HK-2 (cell line): ENCODE measurements around the gene NCL.

Source experiments
- DNase-seq: peaks from one replicate; pipeline ENCODE4 v3.0.0-alpha.2; 2018; ENCODE audit not compliant: unreplicated experiment

The NCL gene, protein sequence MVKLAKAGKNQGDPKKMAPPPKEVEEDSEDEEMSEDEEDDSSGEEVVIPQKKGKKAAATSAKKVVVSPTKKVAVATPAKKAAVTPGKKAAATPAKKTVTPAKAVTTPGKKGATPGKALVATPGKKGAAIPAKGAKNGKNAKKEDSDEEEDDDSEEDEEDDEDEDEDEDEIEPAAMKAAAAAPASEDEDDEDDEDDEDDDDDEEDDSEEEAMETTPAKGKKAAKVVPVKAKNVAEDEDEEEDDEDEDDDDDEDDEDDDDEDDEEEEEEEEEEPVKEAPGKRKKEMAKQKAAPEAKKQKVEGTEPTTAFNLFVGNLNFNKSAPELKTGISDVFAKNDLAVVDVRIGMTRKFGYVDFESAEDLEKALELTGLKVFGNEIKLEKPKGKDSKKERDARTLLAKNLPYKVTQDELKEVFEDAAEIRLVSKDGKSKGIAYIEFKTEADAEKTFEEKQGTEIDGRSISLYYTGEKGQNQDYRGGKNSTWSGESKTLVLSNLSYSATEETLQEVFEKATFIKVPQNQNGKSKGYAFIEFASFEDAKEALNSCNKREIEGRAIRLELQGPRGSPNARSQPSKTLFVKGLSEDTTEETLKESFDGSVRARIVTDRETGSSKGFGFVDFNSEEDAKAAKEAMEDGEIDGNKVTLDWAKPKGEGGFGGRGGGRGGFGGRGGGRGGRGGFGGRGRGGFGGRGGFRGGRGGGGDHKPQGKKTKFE

DNA sequence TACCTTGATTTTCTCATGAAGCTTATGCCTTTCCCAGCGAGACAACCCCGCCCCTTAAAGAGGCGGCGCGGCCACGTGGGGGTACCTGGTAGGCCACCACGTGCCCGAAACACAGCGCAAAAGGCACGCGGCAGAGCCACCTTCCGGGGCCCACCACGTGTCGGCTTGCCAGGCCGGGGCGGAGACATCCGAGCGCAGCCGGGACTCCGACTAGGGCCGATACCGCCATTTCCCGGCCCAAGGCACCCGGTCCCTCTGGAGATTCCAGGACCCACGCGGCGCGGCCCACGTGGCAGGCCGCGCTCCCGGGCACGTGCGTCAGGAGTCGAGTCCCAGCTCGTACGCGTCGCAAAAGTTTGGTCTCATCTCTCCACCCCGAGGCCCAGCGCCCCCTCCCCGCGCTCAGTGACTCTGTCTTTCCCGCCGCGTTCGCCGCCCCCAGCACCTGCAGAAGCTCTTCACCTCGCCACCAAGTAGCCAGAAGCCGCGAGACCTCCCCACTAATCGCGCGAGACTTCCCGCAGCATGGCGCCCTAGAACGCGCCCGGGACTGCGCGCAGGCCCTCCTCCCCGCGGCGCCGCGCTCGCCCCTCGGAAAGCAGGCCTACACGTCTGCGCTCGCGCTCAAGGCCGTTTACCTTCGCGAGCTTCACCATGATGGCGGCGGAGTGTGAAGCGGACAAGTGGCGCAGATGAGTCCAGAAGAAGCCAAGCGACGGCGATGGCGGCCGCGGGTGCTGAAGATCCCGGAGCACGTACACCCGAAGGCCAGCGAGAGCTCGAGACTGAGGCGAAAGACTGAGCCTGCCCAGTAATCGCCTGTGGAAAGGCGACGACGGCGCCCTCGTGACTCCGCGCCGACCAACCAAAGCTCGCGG lies at the start of gene NCL:
Gene NCL (minus strand): TSS at position 787 of the 878 bp plus-strand sequence. CDS start 131 bp downstream, at position 656.
- peak; percentile 74 for DNase-seq

DNA sequence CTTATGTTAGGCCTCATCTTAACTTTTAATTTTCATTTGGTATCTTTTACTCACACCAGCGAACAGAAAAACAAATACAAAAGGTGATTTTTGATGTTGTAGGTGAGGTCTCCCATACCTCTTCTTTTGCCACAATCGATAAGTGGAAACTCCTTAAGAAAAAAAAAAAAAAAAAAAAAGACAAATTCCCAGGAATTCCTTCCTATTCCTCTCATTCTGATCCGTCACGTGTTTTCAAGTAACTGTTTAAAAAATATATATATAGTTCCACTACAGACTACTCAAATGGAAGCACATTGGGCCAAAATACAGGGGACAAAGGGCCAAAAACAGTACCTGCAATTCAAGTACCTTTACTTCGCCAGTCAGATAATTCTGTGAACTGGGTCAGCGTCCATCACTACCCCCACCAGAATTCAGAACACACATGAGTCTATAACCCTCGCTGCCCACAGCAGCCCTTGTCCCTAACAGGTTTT lies 49.5 kb upstream of the NCL start:
- no peak for DNase-seq

DNA sequence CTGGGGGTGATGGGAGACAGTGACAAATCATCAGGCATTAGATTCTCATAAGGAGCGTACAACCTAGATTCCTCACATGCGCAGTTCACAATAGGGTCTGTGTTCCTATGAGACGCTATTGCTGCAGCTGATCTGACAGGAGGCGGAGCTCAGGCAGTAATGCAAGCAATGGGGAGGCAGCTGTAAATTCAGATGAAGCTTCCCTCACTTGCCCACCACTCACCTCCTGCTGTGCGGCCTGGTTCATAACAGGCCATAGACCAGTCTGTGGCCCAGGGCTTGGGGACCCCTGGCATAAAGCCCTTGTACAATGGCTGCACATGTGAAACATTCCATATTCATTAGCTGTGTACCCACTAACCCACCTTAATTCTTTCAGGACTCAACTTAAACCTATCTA lies 47.9 kb upstream of the NCL start:
- no peak for DNase-seq

DNA sequence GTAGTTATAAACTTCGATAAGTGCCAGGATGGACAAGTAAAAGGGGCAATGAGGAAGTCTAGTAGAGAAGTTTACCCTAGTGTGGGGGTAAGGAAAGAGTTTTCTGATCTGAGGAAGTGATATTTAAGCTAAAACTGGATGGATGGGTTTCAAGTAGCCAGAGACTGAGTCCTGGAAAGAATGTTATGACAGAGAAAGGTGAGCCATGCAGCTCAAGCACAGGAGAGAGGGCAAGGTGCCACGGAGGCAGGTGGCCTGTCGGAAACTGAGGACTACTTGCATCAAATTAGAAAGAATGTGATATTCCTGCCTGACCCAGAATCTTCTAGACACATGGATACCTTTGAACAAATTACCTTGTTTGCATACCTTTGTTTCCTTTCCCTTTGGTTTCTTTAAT lies 39.5 kb upstream of the NCL start:
- no peak for DNase-seq

DNA sequence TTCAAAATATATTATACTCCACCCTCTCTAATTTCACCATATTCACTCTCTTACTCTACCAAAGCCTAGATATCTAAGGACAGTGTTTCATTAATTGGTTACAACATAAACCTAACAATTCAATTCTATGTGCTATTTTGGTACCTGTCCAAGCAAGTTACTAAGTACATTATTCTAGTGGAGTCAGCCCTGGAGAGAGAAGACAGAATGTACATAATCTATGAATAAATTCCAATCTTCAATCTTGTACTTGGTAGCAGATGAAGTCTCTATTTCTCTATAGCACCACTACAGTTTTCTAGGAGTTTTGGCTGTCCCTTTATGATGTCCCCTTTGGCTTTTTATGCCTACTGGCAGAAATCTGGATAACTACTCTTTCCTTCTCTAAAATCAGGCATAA lies 38.3 kb upstream of the NCL start:
- DNase-seq, result no peak

DNA sequence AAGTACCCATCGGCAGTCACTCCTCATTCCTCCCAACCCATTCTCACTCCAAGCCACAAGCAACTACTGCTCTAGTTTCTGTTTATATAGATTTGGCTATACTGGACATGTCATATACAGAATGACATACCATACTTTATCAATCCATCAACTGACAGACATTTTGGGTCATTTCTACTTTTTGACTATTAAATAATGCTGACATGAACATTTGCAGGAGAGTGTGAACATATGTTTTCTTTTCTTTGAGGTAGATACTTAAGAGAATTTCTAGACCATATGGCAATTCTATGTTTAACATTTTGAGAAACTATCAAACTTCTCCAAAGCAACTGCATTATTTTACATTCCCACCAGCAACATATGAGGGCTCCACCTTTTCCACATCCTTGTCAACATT lies 33.4 kb upstream of the NCL start:
- no peak for DNase-seq

DNA sequence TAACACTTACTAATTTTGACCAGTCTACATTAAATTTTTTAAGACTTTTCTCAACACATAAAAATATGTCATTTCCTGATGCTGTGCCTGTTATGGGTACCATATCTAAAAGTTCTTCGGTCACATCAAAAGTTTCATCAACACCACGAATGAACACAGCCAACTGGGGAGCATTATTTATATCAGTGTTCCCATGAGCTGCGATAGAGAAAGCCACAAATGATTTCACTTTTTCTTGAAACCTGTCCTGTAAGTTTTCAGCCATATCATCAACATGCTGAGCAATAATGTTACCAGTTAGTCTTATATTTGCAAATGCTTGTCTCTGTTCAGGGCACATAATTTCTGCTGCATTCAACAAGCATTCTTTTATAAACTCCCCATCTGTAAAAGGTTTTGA lies 30.4 kb upstream of the NCL start:
- DNase-seq, result no peak

DNA sequence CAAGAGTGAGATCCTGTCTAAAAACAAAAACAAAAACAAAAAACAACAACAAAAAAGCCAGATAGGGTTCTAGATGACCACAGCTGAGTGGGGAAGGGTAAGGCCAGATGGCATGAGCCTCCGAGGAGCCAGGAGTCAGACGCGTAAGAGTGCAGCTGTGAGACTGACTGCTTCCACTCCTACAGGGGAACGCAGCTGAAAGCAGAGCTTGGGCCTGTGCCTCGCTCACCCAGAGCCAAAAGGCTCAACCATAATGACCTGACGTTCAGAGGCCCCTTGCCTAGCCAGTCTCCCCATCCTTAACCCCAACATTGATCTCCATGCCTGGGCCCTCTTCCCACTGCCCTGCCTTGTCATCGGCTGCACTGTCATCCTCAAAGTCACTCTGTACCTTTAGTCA lies 26.5 kb upstream of the NCL start:
- DNase-seq, result no peak

DNA sequence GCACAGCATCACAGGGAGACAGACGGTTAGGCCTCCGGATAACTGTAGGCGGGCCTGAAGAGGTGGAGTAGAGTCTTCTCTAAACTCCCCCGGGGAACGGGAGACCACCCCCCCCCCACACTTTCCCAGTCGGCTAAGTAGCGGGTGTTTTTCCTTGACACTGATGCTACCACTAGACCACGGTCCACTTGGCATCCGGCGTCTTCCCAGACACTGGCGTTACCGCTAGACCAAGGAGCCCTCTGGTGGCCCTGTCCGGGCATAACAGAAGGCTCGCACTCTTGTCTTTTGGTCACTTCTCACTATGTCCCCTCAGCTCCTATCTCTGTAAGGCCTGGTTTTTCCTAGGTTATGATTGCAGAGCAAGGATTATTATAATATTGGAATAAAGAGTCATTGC lies 25.7 kb upstream of the NCL start:
- no peak for DNase-seq

DNA sequence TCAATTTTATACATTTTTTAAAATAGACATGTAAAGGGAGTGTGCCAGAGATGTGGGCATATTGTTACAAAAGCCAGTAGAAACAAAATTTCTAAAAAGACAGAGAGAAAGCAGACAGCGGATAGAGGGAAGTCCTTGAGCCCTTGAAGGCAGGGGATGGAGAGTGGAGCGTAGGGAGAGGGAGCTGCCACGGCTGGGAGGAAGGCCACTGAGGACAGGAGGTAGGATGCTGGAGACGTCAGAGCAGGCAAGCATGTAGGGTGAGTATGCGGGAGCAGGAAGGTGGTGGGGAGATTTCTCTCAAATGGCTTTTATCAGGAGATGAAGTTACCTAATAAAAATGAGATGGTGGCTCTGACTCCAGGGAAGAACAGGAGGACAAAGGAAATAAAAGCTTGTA lies 24.0 kb upstream of the NCL start:
- DNase-seq, result no peak

DNA sequence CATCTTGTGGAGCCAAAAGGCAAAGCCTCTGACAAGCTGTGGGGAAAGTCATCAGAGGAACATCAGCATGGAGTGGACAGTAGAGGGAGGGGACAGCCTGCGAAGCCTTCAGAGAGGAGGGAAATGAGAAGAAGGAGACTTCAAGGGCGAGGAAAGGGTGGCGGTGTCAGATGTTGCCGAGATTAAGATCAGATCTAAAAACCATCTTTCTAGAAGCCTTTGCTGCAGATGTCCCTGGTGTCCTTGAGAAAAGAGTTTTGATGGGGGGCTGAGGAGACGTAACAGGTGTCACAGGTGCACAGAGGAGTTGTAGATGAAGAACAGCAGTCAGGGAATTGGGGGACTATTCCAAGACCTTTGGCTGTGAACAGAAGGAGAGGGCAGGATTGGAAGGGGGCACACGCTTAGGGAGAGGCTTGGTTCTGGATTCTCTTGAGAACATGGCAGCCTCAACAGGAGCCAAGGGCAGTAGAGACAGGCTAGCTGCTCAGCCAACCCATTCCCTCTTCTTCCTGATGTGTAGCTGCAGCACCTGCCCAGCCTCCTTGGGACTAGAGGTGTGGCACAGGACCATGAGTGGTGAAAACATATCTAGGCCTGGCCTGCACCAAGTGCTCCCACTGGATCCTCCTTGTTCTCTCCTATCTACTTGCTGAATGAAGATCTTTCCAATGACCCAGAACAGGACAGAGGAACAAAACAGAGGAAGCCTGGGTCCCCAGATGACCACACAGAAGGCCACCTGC lies 22.7 kb upstream of the NCL start:
- no peak for DNase-seq

DNA sequence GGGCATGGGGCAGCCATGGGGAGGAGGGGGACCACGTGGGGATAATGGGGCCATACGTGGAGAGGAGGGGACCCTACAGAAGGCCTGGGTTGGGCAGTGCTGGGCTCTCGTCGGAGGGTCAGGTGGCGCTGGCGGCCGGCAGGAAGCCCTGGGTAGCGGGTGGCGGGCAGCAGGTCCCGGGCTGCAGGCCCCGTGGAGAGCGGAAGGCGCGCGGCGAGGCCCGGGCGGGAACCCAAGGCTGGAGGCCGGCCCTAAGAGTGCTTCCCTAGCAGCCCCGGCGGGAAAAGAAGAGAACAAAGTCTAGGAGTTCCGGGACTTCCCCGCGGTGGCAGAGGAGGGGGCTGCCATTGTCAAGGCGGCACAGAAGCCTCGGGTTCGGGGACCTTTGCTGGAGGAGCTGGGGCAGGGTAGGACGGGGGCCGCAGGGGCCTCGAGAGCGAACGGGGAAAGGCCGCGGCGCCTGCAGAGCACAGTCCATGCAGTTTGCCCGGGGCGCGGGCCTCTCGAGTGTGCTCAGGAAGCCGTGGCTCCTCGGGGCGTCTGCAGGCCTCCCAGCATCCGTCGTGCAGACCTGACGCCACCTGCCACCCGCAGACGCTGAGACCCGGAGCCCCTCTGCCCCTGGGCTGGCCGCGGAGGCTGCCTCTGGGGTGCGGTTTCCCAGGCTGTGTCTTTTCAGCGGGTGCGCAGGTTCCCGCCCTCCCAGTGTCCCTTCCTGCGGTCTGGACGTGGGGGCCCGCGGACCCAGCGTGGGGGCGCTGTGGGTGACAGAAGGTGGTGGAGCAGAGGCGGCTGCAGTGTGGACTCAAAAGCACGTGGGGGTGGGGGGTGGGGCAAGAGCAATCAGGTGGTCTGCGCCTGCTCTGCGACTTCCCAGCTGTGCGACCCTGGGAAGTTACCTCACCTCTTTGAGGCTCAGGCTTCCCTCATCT lies 19.4 kb upstream of the NCL start:
- DNase-seq, result no peak

DNA sequence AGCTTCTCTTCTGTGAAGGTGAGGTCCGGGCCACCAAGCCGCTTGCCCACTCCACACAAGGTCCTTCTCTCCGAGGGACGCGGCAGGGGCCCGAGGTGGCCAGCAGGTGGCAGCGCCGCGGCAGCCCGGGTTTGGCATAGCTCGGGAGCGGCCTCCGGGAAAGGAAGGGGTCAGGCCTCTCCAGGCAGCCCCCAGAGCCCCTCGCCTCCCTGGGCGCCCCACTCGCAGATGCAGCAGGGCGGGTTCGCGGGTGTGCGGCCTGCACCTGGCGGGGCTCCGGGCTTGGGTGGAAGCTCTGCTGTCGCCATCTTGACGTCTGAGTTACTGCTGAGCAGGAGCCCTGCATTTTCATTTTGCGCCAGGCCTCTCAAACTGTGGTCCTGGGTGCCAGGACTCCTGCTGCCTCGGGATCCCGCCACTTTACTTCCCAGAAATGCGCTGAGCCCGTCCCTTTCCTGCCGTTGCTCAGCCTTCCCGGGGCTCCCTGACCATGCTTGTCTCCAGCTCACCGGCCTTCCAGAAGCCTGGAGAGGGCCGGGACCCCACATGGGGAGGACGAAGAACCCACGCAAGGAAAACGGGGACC lies 18.6 kb upstream of the NCL start:
- peak; percentile 23 for DNase-seq

DNA sequence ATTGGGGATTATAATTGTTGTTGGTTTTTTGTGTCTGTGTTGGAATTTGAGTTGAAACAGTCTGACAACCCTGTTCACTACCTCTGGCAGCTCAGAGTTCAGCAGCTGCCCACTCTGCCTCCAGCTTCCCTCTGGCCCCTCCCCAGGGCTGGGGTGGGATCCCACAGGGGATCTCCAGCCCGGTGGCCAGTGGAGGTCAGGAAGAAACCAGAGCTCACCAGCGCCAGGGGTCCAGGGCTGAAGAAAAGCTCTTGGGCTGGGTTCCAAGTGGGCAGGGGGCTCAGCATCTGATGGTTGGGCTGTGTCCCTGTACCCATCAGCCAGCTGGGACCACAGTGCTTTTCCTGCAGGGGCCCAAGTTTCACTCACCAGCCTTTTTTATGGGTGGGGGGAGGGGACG lies 16.5 kb upstream of the NCL start:
- no peak for DNase-seq

DNA sequence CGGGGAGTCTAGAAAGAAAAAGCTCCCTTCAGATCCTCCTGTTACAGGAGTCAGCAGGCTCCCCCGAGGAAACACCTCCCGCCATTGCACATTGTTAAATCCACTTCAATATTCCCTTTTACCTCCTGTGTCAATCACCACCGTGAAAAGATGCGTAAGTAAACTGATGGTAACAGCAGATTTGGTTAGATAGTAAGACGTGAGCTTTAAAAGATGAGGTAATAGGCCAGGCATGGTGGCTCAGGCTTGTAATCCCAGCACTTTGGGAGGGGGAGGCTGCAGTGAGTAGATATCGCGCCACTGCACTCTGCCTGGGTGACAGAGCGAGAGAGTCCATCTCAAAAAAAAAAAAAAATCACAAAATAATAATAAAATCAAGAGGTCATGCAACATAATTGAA lies 15.2 kb upstream of the NCL start:
- no peak for DNase-seq

DNA sequence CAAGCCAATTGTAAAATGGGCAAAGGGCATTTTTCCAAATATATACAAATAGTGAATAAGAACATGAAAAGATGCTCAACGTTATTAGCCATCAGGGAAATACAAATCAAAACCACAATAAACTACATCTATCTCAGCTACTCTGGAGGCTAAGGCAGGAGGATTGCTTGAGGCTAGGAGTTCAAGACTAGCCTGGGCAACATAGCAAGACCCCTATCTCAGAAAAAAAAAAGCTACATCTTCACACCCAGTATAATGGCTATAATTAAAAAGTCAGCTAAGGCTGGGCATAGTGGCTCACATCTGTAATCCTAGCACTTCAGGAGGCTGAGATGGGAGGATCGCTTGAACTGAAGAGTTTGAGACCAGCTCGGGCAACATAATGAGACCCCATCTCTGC lies 12.6 kb upstream of the NCL start:
- DNase-seq, result no peak

DNA sequence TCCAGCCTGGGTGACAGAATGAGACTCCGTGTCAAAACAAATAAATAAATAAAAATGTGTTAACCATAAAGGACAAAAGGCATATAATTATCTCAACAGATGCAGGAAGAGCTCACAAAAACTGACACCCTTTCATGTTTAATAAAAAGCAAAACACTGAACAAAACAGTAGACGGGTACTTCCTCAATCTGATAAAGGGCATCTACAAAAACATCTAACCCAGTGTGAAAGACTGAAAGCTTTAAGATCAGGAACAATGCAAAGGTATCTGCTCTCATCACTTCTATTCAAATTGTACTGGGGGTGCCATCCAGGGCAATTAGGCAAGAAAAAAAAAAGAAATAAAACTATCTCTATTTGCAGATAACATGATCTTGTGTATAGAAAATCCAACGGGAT lies 11.7 kb upstream of the NCL start:
- no peak for DNase-seq

DNA sequence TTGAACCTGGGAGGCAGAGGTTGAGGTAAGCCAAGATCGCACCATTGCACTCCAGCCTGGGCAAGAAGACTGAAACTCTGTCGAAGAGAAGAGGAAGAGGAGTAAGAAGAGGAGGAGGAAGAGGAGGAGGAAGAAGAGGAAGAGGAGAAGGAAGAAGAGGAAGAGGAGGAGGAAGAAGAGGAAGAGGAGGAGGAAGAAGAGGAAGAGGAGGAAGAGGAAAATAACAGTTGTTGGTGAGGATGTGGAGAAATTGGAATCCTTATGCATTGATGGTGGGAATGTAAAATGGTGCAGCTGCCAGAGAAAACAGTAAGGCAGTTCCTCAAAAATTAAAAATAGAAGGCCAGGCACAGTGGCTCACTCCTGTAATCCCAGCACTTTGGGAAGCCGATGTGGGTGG lies 8.5 kb upstream of the NCL start:
- no peak for DNase-seq

DNA sequence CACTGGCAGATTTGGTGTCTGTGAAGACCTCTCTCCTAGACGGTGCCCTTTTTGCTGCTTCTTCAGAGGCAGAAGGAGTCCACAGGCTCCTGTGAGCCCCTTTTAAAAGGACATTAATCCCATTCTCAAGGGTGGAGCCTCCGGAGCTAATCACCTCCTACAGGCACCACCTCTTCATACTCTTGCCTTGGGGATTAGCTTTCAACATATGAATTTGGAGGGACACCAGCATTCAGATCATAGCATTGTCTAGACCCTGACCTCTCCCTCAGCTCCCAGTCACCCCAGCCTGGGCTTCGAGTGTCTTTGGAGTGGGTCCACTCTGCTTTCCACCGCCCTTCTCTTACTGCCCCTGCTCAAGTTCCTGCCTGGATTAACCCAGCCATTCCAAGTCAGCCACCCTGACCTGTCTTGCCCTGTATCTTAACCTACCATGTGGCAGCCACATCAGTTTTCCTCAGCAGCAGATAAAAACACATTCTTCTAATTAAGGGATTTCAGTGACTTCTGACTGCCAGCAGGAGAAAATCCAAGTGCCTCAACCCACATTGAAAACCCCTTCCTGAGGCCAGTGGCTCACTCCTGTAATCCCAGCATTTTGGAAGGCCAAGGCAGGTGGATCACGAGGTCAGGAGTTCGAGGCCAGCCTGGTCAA lies 6.1 kb upstream of the NCL start:
- DNase-seq, result no peak

DNA sequence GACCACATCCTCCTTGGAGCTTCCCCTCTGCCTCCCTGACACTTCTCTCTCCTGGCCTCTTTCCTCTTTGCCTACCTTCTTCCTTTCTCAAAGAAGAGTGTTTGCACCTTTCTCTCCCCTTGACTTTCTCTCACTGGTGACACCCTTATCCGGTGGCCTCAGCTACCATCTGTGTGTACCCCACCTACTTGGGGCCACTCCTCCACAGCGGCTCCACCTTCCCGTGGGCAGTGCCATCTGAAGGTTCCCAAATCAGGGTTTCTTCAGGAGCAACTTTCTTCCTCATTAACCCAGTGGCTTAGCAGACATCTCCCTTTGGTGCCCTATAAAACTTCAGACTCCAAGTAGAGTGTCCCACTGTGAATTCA lies 5.3 kb upstream of the NCL start:
- no peak for DNase-seq
